MM.1S (cell line): ENCODE results near the gene ZBED1.

ENCODE experiments used
- DNase-seq: peaks from one replicate; pipeline ENCODE4 v3.0.0-alpha.2; 2015
- H2AFZ ChIP-seq: fragments of 300-600 bp; sonication (generic); 2 replicates; pipeline ENCODE4 v1.6.0; 2016; ENCODE audit warnings: antibody characterized with exemption, low read length
- H3F3A ChIP-seq: fragments of 300-600 bp; sonication (generic); 2 replicates; pipeline ENCODE4 v1.6.1; 2016; ENCODE audit warnings: mild to moderate bottlenecking, antibody characterized with exemption, low read length, moderate library complexity, mixed read lengths; ENCODE audit not compliant: insufficient read depth
- H3K27ac ChIP-seq: fragments of 300-600 bp; sonication (generic); 2 replicates; pipeline ENCODE4 v1.5.1; 2016; ENCODE audit warnings: mild to moderate bottlenecking, low read length
- H3K27me3 ChIP-seq: fragments of 300-600 bp; sonication (generic); replicated peaks from 2 replicates; pipeline ENCODE4 v1.6.0; 2016; ENCODE audit warnings: low read length; ENCODE audit not compliant: insufficient read depth
- H3K36me3 ChIP-seq: fragments of 300-600 bp; sonication (generic); replicated peaks from 2 replicates; pipeline ENCODE4 v1.6.1; 2016; ENCODE audit warnings: mild to moderate bottlenecking, low read length, mixed read lengths; ENCODE audit not compliant: insufficient read depth
- H3K4me1 ChIP-seq: fragments of 300-600 bp; sonication (generic); 2 replicates; pipeline ENCODE4 v1.6.1; 2016; ENCODE audit warnings: low read length, mixed read lengths
- H3K4me2 ChIP-seq: fragments of 300-600 bp; sonication (generic); 2 replicates; pipeline ENCODE4 v1.6.0; 2016; ENCODE audit warnings: low read depth, low read length
- H3K4me3 ChIP-seq: fragments of 300-600 bp; sonication (generic); 2 replicates; pipeline ENCODE4 v1.5.1; 2016; ENCODE audit warnings: low read length, mixed read lengths
- H3K79me2 ChIP-seq: fragments of 300-600 bp; sonication (generic); 2 replicates; pipeline ENCODE4 v1.6.1; 2016; ENCODE audit warnings: mixed run types, low read length, mixed read lengths
- H3K9ac ChIP-seq: fragments of 300-600 bp; sonication (generic); 2 replicates; pipeline ENCODE4 v1.6.1; 2016; ENCODE audit warnings: low read length, mixed read lengths
- H3K9me2 ChIP-seq: fragments of 300-600 bp; sonication (generic); replicated peaks from 2 replicates; pipeline ENCODE4 v1.6.1; 2016; ENCODE audit warnings: mild to moderate bottlenecking, low read length, mixed read lengths; ENCODE audit not compliant: insufficient read depth
- H3K9me3 ChIP-seq: fragments of 300-600 bp; sonication (generic); replicated peaks from 2 replicates; pipeline ENCODE4 v1.6.1; 2016; ENCODE audit warnings: mild to moderate bottlenecking, low read length, mixed read lengths; ENCODE audit not compliant: insufficient read depth
- H4K20me1 ChIP-seq: fragments of 300-600 bp; sonication (generic); 2 replicates; pipeline ENCODE4 v1.6.1; 2016; ENCODE audit warnings: mild to moderate bottlenecking, low read length, moderate library complexity, mixed read lengths; ENCODE audit not compliant: insufficient read depth
- CTCF ChIP-seq: fragments of 300-600 bp; sonication (generic); IDR thresholded peaks from 2 replicates; pipeline ENCODE4 v1.5.1; 2016; ENCODE audit warnings: antibody characterized with exemption, low read length, mixed read lengths
- EZH2 ChIP-seq: fragments of 300-600 bp; sonication (generic); optimal IDR thresholded peaks from 2 replicates; pipeline ENCODE3; 2017; ENCODE audit warnings: low read depth, mild to moderate bottlenecking, antibody characterized with exemption, low read length, mixed read lengths
- EZH2phosphoT487 ChIP-seq: fragments of 300-600 bp; sonication (generic); IDR thresholded peaks from 2 replicates; pipeline ENCODE4 v1.6.1; 2018; ENCODE audit warnings: antibody characterized with exemption, low read length

ZBED1 gene

GRCh38 chrX:2446815-2447214, 54.0 kb downstream of the ZBED1 start:
- H3K36me3 ChIP-seq: no peaks in the 10 kb centered on the region
- no peak for TF ChIP-seq EZH2phosphoT487
- TF ChIP-seq CTCF: no peak
- TF ChIP-seq EZH2: no peak
- no peaks in the 10 kb centered on the region for H4K20me1 ChIP-seq
- no peak overlapping the region for H2AFZ ChIP-seq
- no peaks in the 10 kb centered on the region for H3K9me3 ChIP-seq
- no peak overlapping the region for H3K9ac ChIP-seq
- H3K4me1 ChIP-seq: no peaks in the 10 kb centered on the region
- no peaks in the 10 kb centered on the region for H3F3A ChIP-seq
- H3K27ac ChIP-seq: no peak overlapping the region
- no peaks in the 10 kb centered on the region for H3K9me2 ChIP-seq
- no peaks in the 10 kb centered on the region for H3K79me2 ChIP-seq
- no peak overlapping the region for H3K4me2 ChIP-seq
- no peaks in the 10 kb centered on the region for H3K27me3 ChIP-seq
- DNase-seq: no peak
- H3K4me3 ChIP-seq: no peak overlapping the region

GRCh38 chrX:2445662-2446623, 54.8 kb downstream of the ZBED1 start:
- no peak overlapping the region for H2AFZ ChIP-seq
- no peak for DNase-seq
- H3K9ac ChIP-seq: no peak overlapping the region
- H3K36me3 ChIP-seq: no peaks in the 10 kb centered on the region
- H3K4me3 ChIP-seq: no peak overlapping the region
- H3F3A ChIP-seq: no peaks in the 10 kb centered on the region
- TF ChIP-seq EZH2: no peak
- no peak for TF ChIP-seq EZH2phosphoT487
- no peak for TF ChIP-seq CTCF
- no peak overlapping the region for H3K27ac ChIP-seq
- no peaks in the 10 kb centered on the region for H3K9me2 ChIP-seq
- H3K9me3 ChIP-seq: no peaks in the 10 kb centered on the region
- no peaks in the 10 kb centered on the region for H3K4me1 ChIP-seq
- H3K27me3 ChIP-seq: no peaks in the 10 kb centered on the region
- no peaks in the 10 kb centered on the region for H4K20me1 ChIP-seq
- H3K79me2 ChIP-seq: no peaks in the 10 kb centered on the region
- no peak overlapping the region for H3K4me2 ChIP-seq

GRCh38 chrX:2442694-2443093, 58.1 kb downstream of the ZBED1 start:
- Histone ChIP-seq H3K4me2 (no peak overlapping the region), H3K27me3 (no peaks in the 10 kb centered on the region), H2AFZ (no peak overlapping the region), H3K4me3 (no peak overlapping the region), H3K27ac (no peak overlapping the region), H3K9me2 (no peaks in the 10 kb centered on the region), H3K36me3 (no peaks in the 10 kb centered on the region), H3K9me3 (no peaks in the 10 kb centered on the region), H3F3A (no peaks in the 10 kb centered on the region), H3K79me2 (no peaks in the 10 kb centered on the region), H4K20me1 (no peaks in the 10 kb centered on the region), H3K9ac (no peak overlapping the region), H3K4me1 (no peaks in the 10 kb centered on the region)
- TF ChIP-seq EZH2: no peak
- no peak for TF ChIP-seq CTCF
- TF ChIP-seq EZH2phosphoT487: no peak
- DNase-seq: no peak
